Measurements from ENCODE around the gene SLC2A11. TPM values are rescaled to one million over a fixed set of nuclear protein-coding genes. Genes with fewer than 3 reads are reported as not detected.

Gene SLC2A11
- total and polyA plus RNA-seq, 9 of the 15 experiments (the other 6 are each of a cell fraction or from before 2014, with no cell fraction given), result 0.44 to 2.7 (median 2.1) TPM

- in situ Hi-C loops (cut with MboI), result loop anchor here (25.0 kb wide), 1 partner anchor 563 kb away; no protein-coding TSS in a partner anchor
- FAIRE-seq (no peak), ATAC-seq (no peak), DNase-seq (ENCODE audit: extremely low read depth in 1 of 4, low spot score in 3 of 4) (no peak)
- Histone ChIP-seq H3K4me2 (ENCODE audit: insufficient read depth, low read length) (no peak overlapping the region), H3K9me1 (ENCODE audit: control insufficient read depth, insufficient read depth, low read length) (no peaks in the 10 kb centered on the region), H2AFZ (ENCODE audit: low read depth, low read length) (no peak overlapping the region), H3K79me2 (ENCODE audit: control insufficient read depth, insufficient read depth, low read length) (no peaks in the 10 kb centered on the region), H4K20me1 (replicated peaks; ENCODE audit: control insufficient read depth, insufficient read depth, low read length) (no peaks in the 10 kb centered on the region), H3K9ac (ENCODE audit: insufficient read depth in 1 of 2, low read depth in 2 of 2, low read length in 2 of 2) (no peak overlapping the region), H3K36me3 (ENCODE audit: control insufficient read depth, insufficient read depth, low read length) (no peaks in the 10 kb centered on the region), H3K4me3 (no peak overlapping the region), H3K27ac (ENCODE audit: extremely low read depth, low read depth, low read length) (no peak overlapping the region), H3K27me3 (ENCODE audit: control insufficient read depth in 2 of 2, insufficient read depth in 2 of 2, low read length in 2 of 2) (no peaks in the 10 kb centered on the region), H3K4me1 (replicated peaks in 1 of 2; ENCODE audit: control insufficient read depth in 2 of 2, insufficient read depth in 2 of 2, low read length in 2 of 2) (no peaks in the 10 kb centered on the region; a peak in 2 of 5 replicates), H3K9me3 (replicated peaks; ENCODE audit: control insufficient read depth, insufficient read depth, low read depth, low read length) (no peaks in the 10 kb centered on the region)
- no TSS peak for BruUV-seq (replicated peaks)
- CTCF ChIA-PET (ENCODE audit: low intra/inter-chr PET ratio), result no interaction called here
- POLR2A ChIA-PET, result interaction anchor here (0.6 kb wide), 1 partner anchor 24 kb away, joined by 3 read pairs; no protein-coding TSS in a partner anchor
- intact Hi-C loops (cut with micrococcal nuclease), result no loop called here
- WGBS (ENCODE audit: insufficient coverage, low coverage, missing lambda C conversion rate), result 21% methylated on average over 4 of the region's 4 CpGs
- TF ChIP-seq ATF1 (CRISPR knock-in tag; IDR thresholded peaks at IDR 0.05), result no peak
- no peak for TF ChIP-seq ATF1 (tag; IDR thresholded peaks at IDR 0.05)
- TF ChIP-seq AFF4 (CRISPR knock-in tag; IDR thresholded peaks at IDR 0.05), result no peak
- no peak for TF ChIP-seq CHD2 (IDR thresholded peaks at IDR 0.05; ENCODE audit: low read depth, low read length)
- TF ChIP-seq ATF7 (IDR thresholded peaks at IDR 0.05), result no peak
- TF ChIP-seq, protein P1, sequence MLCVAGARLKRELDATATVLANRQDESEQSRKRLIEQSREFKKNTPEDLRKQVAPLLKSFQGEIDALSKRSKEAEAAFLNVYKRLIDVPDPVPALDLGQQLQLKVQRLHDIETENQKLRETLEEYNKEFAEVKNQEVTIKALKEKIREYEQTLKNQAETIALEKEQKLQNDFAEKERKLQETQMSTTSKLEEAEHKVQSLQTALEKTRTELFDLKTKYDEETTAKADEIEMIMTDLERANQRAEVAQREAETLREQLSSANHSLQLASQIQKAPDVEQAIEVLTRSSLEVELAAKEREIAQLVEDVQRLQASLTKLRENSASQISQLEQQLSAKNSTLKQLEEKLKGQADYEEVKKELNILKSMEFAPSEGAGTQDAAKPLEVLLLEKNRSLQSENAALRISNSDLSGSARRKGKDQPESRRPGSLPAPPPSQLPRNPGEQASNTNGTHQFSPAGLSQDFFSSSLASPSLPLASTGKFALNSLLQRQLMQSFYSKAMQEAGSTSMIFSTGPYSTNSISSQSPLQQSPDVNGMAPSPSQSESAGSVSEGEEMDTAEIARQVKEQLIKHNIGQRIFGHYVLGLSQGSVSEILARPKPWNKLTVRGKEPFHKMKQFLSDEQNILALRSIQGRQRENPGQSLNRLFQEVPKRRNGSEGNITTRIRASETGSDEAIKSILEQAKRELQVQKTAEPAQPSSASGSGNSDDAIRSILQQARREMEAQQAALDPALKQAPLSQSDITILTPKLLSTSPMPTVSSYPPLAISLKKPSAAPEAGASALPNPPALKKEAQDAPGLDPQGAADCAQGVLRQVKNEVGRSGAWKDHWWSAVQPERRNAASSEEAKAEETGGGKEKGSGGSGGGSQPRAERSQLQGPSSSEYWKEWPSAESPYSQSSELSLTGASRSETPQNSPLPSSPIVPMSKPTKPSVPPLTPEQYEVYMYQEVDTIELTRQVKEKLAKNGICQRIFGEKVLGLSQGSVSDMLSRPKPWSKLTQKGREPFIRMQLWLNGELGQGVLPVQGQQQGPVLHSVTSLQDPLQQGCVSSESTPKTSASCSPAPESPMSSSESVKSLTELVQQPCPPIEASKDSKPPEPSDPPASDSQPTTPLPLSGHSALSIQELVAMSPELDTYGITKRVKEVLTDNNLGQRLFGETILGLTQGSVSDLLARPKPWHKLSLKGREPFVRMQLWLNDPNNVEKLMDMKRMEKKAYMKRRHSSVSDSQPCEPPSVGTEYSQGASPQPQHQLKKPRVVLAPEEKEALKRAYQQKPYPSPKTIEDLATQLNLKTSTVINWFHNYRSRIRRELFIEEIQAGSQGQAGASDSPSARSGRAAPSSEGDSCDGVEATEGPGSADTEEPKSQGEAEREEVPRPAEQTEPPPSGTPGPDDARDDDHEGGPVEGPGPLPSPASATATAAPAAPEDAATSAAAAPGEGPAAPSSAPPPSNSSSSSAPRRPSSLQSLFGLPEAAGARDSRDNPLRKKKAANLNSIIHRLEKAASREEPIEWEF (CRISPR knock-in tag; IDR thresholded peaks at IDR 0.05), result no peak
- no peak for TF ChIP-seq STAT6 (CRISPR knock-in tag; IDR thresholded peaks at IDR 0.05)
- no peak for TF ChIP-seq NR3C1 (CRISPR knock-in tag; IDR thresholded peaks at IDR 0.05)
- TF ChIP-seq, protein P2, sequence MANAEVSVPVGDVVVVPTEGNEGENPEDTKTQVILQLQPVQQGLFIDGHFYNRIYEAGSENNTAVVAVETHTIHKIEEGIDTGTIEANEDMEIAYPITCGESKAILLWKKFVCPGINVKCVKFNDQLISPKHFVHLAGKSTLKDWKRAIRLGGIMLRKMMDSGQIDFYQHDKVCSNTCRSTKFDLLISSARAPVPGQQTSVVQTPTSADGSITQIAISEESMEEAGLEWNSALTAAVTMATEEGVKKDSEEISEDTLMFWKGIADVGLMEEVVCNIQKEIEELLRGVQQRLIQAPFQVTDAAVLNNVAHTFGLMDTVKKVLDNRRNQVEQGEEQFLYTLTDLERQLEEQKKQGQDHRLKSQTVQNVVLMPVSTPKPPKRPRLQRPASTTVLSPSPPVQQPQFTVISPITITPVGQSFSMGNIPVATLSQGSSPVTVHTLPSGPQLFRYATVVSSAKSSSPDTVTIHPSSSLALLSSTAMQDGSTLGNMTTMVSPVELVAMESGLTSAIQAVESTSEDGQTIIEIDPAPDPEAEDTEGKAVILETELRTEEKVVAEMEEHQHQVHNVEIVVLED (CRISPR knock-in tag; IDR thresholded peaks at IDR 0.05), result no peak
- TF ChIP-seq MIER1 (IDR thresholded peaks at IDR 0.05; ENCODE audit: low read depth), result no peak
These were observed 17.2 kb downstream of the SLC2A11 start for GRCh38 chr22:23874871-23875270.
